Endothelial cell of umbilical vein (primary cell): Measurements from ENCODE around the gene GPR157. TPM values are rescaled to one million over a fixed set of nuclear protein-coding genes. Genes with fewer than 3 reads are reported as not detected.

Experiments used
- BruUV-seq: library from RNA; stranded (reverse); fragments of 400-500 nt; replicated peaks from 2 replicates; lab custom pipeline; 2021; lab: Mats Ljungman, UMichigan
- CTCF ChIA-PET: fragments of 300-600, 350-600 bp; sonication (Branson Sonifier 250); formaldehyde crosslinking; loops from one replicate; lab custom pipeline; 2021; ENCODE audit warnings: antibody characterized with exemption, inconsistent platforms; lab: Charles Lee
- POLR2A ChIA-PET: fragments of 300-600, 350-600 bp; sonication (Branson Sonifier 250); formaldehyde crosslinking; loops from one replicate; lab custom pipeline; 2021; ENCODE audit warnings: antibody characterized with exemption, inconsistent platforms; lab: Charles Lee
- DNase-seq: peaks from one replicate; pipeline ENCODE4 v3.0.0-alpha.2; 2011; ENCODE audit warnings: low read depth, low spot score
- FAIRE-seq: peaks from 2 replicates; lab custom pipeline; 2011; peaks lifted over from hg19 to GRCh38; lab: Jason Lieb, UNC
- H2AFZ ChIP-seq: 2 replicates; pipeline ENCODE4 v1.6.0; 2012; ENCODE audit warnings: low read depth, low read length, control low read depth, inconsistent platforms
- H3K27ac ChIP-seq: 2 replicates; pipeline ENCODE4 v1.5.1; 2011; ENCODE audit warnings: low read depth, mild to moderate bottlenecking, control low read depth, low read length, moderate library complexity; ENCODE audit not compliant: insufficient read depth
- H3K27me3 ChIP-seq, 2 experiments: 2 replicates each; pipeline versions ENCODE4 v1.6.0 to v1.6.1; 2011; ENCODE audit warnings: low read length in 2 of 2, mixed read lengths in 1 of 2; ENCODE audit not compliant: control insufficient read depth in 2 of 2, insufficient read depth in 2 of 2
- H3K36me3 ChIP-seq, 2 experiments: 2 replicates in 1 of 2; 3 replicates in 1 of 2; pipeline ENCODE4 v1.5.1; 2011; ENCODE audit warnings: low read length in 2 of 2, mild to moderate bottlenecking in 1 of 2, moderate library complexity in 1 of 2; ENCODE audit not compliant: control insufficient read depth in 2 of 2, insufficient read depth in 2 of 2; ENCODE audit errors: extremely low read depth in 1 of 2
- H3K4me1 ChIP-seq: 3 replicates; pipeline ENCODE4 v1.5.1; 2011; ENCODE audit warnings: mild to moderate bottlenecking, low read length; ENCODE audit not compliant: control insufficient read depth, insufficient read depth; ENCODE audit errors: extremely low read depth
- H3K4me2 ChIP-seq: 2 replicates; pipeline ENCODE4 v1.6.1; 2011; ENCODE audit warnings: low read length, control low read depth, mixed read lengths; ENCODE audit not compliant: insufficient read depth
- H3K4me3 ChIP-seq, 3 experiments: fragments of 200-600 bp in 1 of 3; sonication (generic), shearing (Covaris generic) in 1 of 3; replicated peaks in 1 of 3; 2 replicates each; pipeline ENCODE4 v1.5.1; 2011 to 2016; ENCODE audit warnings: control low read depth in 3 of 3, low read length in 3 of 3, mild to moderate bottlenecking in 2 of 3, inconsistent platforms in 1 of 3, low read depth in 1 of 3, moderate library complexity in 1 of 3; ENCODE audit not compliant: insufficient read depth in 1 of 3
- H3K79me2 ChIP-seq: 2 replicates; pipeline ENCODE4 v1.6.0; 2012; ENCODE audit warnings: low read length, inconsistent platforms; ENCODE audit not compliant: control insufficient read depth, insufficient read depth
- H3K9ac ChIP-seq: replicated peaks from 2 replicates; pipeline ENCODE3; 2011; ENCODE audit warnings: low read length, control low read depth; ENCODE audit not compliant: insufficient read depth; ENCODE audit errors: extremely low read depth
- H3K9me1 ChIP-seq: replicated peaks from 3 replicates; pipeline ENCODE4 v1.6.0; 2011; ENCODE audit warnings: mild to moderate bottlenecking, low read length; ENCODE audit not compliant: control insufficient read depth, insufficient read depth; ENCODE audit errors: extremely low read depth
- H3K9me3 ChIP-seq: replicated peaks from 2 replicates; pipeline ENCODE4 v1.5.1; 2012; ENCODE audit warnings: low read length, inconsistent platforms; ENCODE audit not compliant: control insufficient read depth, insufficient read depth
- H4K20me1 ChIP-seq: replicated peaks from 2 replicates; pipeline ENCODE3; 2011; ENCODE audit warnings: mild to moderate bottlenecking, low read length; ENCODE audit not compliant: control insufficient read depth, insufficient read depth; ENCODE audit errors: extremely low read depth
- CTCF ChIP-seq, 2 donors: IDR thresholded peaks; 1 replicate in 1 of 2; 2 replicates in 1 of 2; pipeline ENCODE4 v1.5.1; 2011; ENCODE audit warnings: low read length in 2 of 2, mild to moderate bottlenecking in 2 of 2, moderate library complexity in 2 of 2, control low read depth in 1 of 2, inconsistent platforms in 1 of 2, low read depth in 1 of 2; ENCODE audit not compliant: insufficient read depth in 1 of 2; ENCODE audit errors: extremely low read depth in 1 of 2
- EZH2 ChIP-seq: IDR thresholded peaks from 2 replicates; pipeline ENCODE4 v1.6.1; 2012; ENCODE audit warnings: borderline replicate concordance, low read depth, mild to moderate bottlenecking, moderate library complexity, low read length, inconsistent platforms; ENCODE audit not compliant: severe bottlenecking
- FOS ChIP-seq: IDR thresholded peaks from 2 replicates; pipeline ENCODE4 v1.6.1; 2011; ENCODE audit warnings: mild to moderate bottlenecking, low read length, moderate library complexity, borderline replicate concordance; ENCODE audit not compliant: insufficient read depth
- GATA2 ChIP-seq: IDR thresholded peaks from 2 replicates; pipeline ENCODE4 v1.7.0; 2011; ENCODE audit warnings: low read depth, mild to moderate bottlenecking, moderate library complexity, mixed read lengths, low read length; ENCODE audit not compliant: insufficient read length, insufficient read depth
- JUN ChIP-seq: IDR thresholded peaks from 2 replicates; pipeline ENCODE4 v1.6.1; 2011; ENCODE audit warnings: borderline replicate concordance, low read depth; ENCODE audit not compliant: insufficient read length, insufficient read depth
- MAX ChIP-seq: IDR thresholded peaks from 2 replicates; pipeline ENCODE4 v1.6.1; 2011; ENCODE audit not compliant: insufficient read depth, insufficient read length
- MYC ChIP-seq: IDR thresholded peaks from one replicate; pipeline ENCODE4 v1.6.1; 2011; ENCODE audit warnings: mild to moderate bottlenecking, low read depth, low read length
- POLR2A ChIP-seq: IDR thresholded peaks from 2 replicates; pipeline ENCODE4 v1.6.1; 2012; ENCODE audit warnings: low read depth, mild to moderate bottlenecking, control low read depth, low read length
- POLR2AphosphoS5 ChIP-seq: IDR thresholded peaks from 2 replicates; pipeline ENCODE4 v1.6.1; 2012; ENCODE audit warnings: low read depth, mild to moderate bottlenecking, control low read depth, low read length, moderate library complexity; ENCODE audit not compliant: insufficient read depth
- dilution Hi-C: fragments of 300-500 bp; cut with MboI; formaldehyde crosslinking; loops from one replicate; pipeline ENCODE4 v1.15.0; 2019; ENCODE audit warnings: low sequenced_read_pairs; ENCODE audit not compliant: extremely low pct_ligation_motif_present
- intact Hi-C: fragments of 100-400 bp; cut with micrococcal nuclease; formaldehyde crosslinking; loops from one replicate; pipeline ENCODE4 v1.10.0; 2022
- polyA plus RNA-seq, 4 experiments: library from polyadenylated mRNA; depleted of rRNA in 3 of 4; stranded (reverse) in 3 of 4; unstranded in 1 of 4; fragments of >200 nt; gene quantifications; 2 replicates each; pipeline versions ENCODE4 v1.2.1 to v1.2.3, GENCODE V29; 2011 to 2012; ENCODE audit warnings: missing spikeins in 1 of 4
- total RNA-seq: library from RNA; stranded (reverse); gene quantifications from 2 replicates; pipeline ENCODE4 v1.2.3, GENCODE V29; 2021

The GPR157 gene
- total and polyA plus RNA-seq, 2 donors (not counting 3 experiments of a cell fraction or from before 2014, with no cell fraction given), result 1.0 to 6.5 TPM

DNA sequence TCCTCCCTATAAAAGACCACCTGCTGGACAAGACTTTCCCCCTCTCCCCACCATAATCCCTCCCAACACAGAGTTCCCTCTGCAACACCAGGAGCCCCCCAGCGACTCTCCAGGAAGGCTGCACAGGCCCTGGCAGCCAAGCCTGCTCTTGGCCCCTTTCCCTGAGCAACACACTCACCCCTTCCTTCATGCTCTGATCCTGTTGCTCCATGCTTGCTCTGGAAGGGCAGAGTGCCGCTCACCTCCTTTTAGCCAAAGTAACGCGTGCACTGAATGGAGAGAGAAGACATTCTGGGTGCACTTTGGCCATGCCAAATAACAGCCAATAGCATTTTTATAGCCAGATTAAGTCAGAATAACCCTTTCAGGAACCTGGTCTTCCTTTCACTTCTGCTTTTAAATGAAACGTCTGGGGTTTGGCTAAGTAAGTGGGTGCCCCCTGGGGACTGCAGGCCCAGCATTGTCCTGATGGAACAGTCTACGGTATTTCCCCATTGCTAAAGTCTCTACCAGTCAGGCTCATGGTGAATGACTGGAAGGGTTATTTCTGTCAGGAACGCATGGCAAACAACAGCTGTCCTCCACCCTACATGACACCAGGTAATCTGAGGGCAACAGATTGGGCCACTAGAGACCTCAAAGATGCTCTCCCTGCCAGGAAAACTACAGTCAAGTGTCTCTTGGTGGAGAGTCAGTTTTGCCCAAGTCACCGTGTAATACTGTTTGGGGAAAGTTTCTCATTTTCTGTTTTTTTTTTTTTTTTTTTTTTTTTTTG, 59.4 kb downstream of the GPR157 start, which contains the start of gene SLC2A5:
TSS of gene SLC2A5 (minus strand) at position 310 of the 775 bp plus-strand sequence. CDS start at position 211, 99 bp downstream.
- H2AFZ ChIP-seq, result no peak within 1 kb of the TSS
- intact Hi-C loops, result no loop called here
- no peak for FAIRE-seq
- DNase-seq, result no peak
- POLR2A ChIA-PET, result interaction anchor here (0.7 kb wide), 1 partner anchor 698 kb away, joined by 3 read pairs; no protein-coding TSS in a partner anchor
- dilution Hi-C loops, result no loop called here
- H3K9me1 ChIP-seq, result no peaks in the 10 kb centered on the region
- H3K9me3 ChIP-seq, result no peaks in the 10 kb centered on the region
- no peaks in the 10 kb centered on the region for H3K36me3 ChIP-seq
- no peaks in the 10 kb centered on the region for H3K27me3 ChIP-seq
- peaks cover 3% of the 10 kb centered on the region for H3K4me1 ChIP-seq
- no TSS peak for BruUV-seq
- H3K4me2 ChIP-seq, result no peak within 1 kb of the TSS
- TF ChIP-seq GATA2, result no peak
- TF ChIP-seq CTCF (IDR thresholded peaks at IDR 0.05; ENCODE audit: extremely low read depth in 1 of 2, insufficient read depth in 1 of 2, low read depth in 1 of 2, low read length in 2 of 2), result no peak
- no peak for TF ChIP-seq FOS
- no peak for TF ChIP-seq JUN
- TF ChIP-seq MAX, result no peak
- TF ChIP-seq POLR2A, result no peak
- TF ChIP-seq MYC, result no peak
- no peak for TF ChIP-seq EZH2
- no peak for TF ChIP-seq POLR2AphosphoS5
- CTCF ChIA-PET, result interaction anchor here (0.9 to 1.1 kb wide), 2 partner anchors 11 to 65 kb away, joined by 3 read pairs; no protein-coding TSS in a partner anchor
- no peaks in the 10 kb centered on the region for H4K20me1 ChIP-seq
- no peak within 1 kb of the TSS for H3K4me3 ChIP-seq
- H3K27ac ChIP-seq, result no peak within 1 kb of the TSS
- no peak within 1 kb of the TSS for H3K9ac ChIP-seq
- no peaks in the 10 kb centered on the region for H3K79me2 ChIP-seq
